IMR-90 (cell line): ENCODE data around the gene CLCN4. TPM values are rescaled to one million over a fixed set of nuclear protein-coding genes. Genes with fewer than 3 reads are reported as not detected.

ENCODE experiments used
- ATAC-seq: fragments of 200-7000 bp; cut with Tn5 transposase; 2 replicates; pipeline ENCODE4 v1.9.1; 2020; ENCODE audit warnings: low read depth, mild to moderate bottlenecking, moderate library complexity
- BruUV-seq: library from RNA; stranded (reverse); fragments of 400-500 nt; replicated peaks from 2 replicates; lab custom pipeline; 2021; lab: Mats Ljungman, UMichigan
- CTCF ChIA-PET: fragments of 300-600 bp; formaldehyde crosslinking; extraction: SDS; loops from one replicate; lab custom pipeline; 2021; ENCODE audit warnings: antibody characterized with exemption; lab: Yijun Ruan, JAX
- POLR2A ChIA-PET: fragments of 300-600 bp; sonication (Branson Sonifier 250); formaldehyde crosslinking; loops from one replicate; lab custom pipeline; 2022; ENCODE audit warnings: antibody characterized with exemption; ENCODE audit not compliant: unreplicated experiment; lab: Charles Lee
- DNase-seq: peaks from one replicate; pipeline ENCODE4 v3.0.0; 2013
- H2AFZ ChIP-seq: replicated peaks from 2 replicates; pipeline ENCODE3; 2013; ENCODE audit warnings: low read length, mild to moderate bottlenecking; ENCODE audit not compliant: poor library complexity
- H2AK5ac ChIP-seq: 2 replicates; pipeline ENCODE4 v1.6.1; 2013; ENCODE audit warnings: low read depth, low read length, inconsistent platforms
- H2AK9ac ChIP-seq: replicated peaks from 2 replicates; pipeline ENCODE3; 2013; ENCODE audit warnings: mild to moderate bottlenecking, low read depth, low read length, moderate library complexity; ENCODE audit not compliant: poor library complexity
- H2BK120ac ChIP-seq: 2 replicates; pipeline ENCODE4 v1.6.1; 2013; ENCODE audit warnings: low read depth, low read length, inconsistent platforms
- H2BK15ac ChIP-seq: 3 replicates; pipeline ENCODE4 v1.6.1; 2013; ENCODE audit warnings: low read depth, low read length, inconsistent platforms
- H2BK20ac ChIP-seq: 2 replicates; pipeline ENCODE4 v1.6.1; 2013; ENCODE audit warnings: low read depth, mild to moderate bottlenecking, inconsistent platforms, low read length, moderate library complexity
- H2BK5ac ChIP-seq: 2 replicates; pipeline ENCODE4 v1.6.1; 2013; ENCODE audit warnings: mild to moderate bottlenecking, low read depth, low read length, inconsistent platforms; ENCODE audit not compliant: poor library complexity, severe bottlenecking
- H3K14ac ChIP-seq: replicated peaks from 2 replicates; pipeline ENCODE4 v1.6.1; 2013; ENCODE audit warnings: low read depth, low read length, inconsistent platforms
- H3K18ac ChIP-seq: 2 replicates; pipeline ENCODE4 v1.6.1; 2013; ENCODE audit warnings: low read depth, low read length, control low read depth
- H3K23ac ChIP-seq: 2 replicates; pipeline ENCODE4 v1.6.1; 2013; ENCODE audit warnings: low read depth, low read length, inconsistent platforms
- H3K27ac ChIP-seq: 2 replicates; pipeline ENCODE4 v1.5.1; 2013; ENCODE audit warnings: mild to moderate bottlenecking, control low read depth, low read length; ENCODE audit not compliant: insufficient read depth
- H3K27me3 ChIP-seq: 2 replicates; pipeline ENCODE4 v1.6.1; 2013; ENCODE audit warnings: low read length; ENCODE audit not compliant: control insufficient read depth, insufficient read depth
- H3K36me3 ChIP-seq: 2 replicates; pipeline ENCODE4 v1.6.1; 2013; ENCODE audit warnings: low read length, mixed read lengths; ENCODE audit not compliant: control insufficient read depth, insufficient read depth
- H3K4ac ChIP-seq: 2 replicates; pipeline ENCODE4 v1.6.1; 2013; ENCODE audit warnings: low read depth, low read length, inconsistent platforms
- H3K4me1 ChIP-seq: 2 replicates; pipeline ENCODE4 v1.6.1; 2013; ENCODE audit warnings: low read length, mixed read lengths; ENCODE audit not compliant: control insufficient read depth, insufficient read depth
- H3K4me2 ChIP-seq: 2 replicates; pipeline ENCODE4 v1.6.1; 2013; ENCODE audit warnings: low read depth, mild to moderate bottlenecking, control low read depth, low read length, moderate library complexity
- H3K4me3 ChIP-seq: 2 replicates; pipeline ENCODE4 v1.5.1; 2013; ENCODE audit warnings: low read depth, mild to moderate bottlenecking, control low read depth, low read length, moderate library complexity; ENCODE audit not compliant: insufficient read depth
- H3K56ac ChIP-seq: 2 replicates; pipeline ENCODE4 v1.6.1; 2013; ENCODE audit warnings: low read length, inconsistent platforms; ENCODE audit not compliant: insufficient read depth; ENCODE audit errors: extremely low read depth
- H3K79me1 ChIP-seq, 2 experiments: 2 replicates each; pipeline ENCODE4 v1.6.1; 2013; ENCODE audit warnings: low read length in 2 of 2, inconsistent platforms in 1 of 2, low read depth in 1 of 2
- H3K9ac ChIP-seq: 2 replicates; pipeline ENCODE4 v1.6.1; 2013; ENCODE audit warnings: low read depth, low read length, control low read depth
- H3K9me1 ChIP-seq: 2 replicates; pipeline ENCODE4 v1.6.1; 2013; ENCODE audit warnings: low read length, inconsistent platforms; ENCODE audit not compliant: insufficient read depth
- H3K9me3 ChIP-seq: 2 replicates; pipeline ENCODE4 v1.6.1; 2013; ENCODE audit warnings: low read length; ENCODE audit not compliant: control insufficient read depth, insufficient read depth
- H4K20me1 ChIP-seq: 2 replicates; pipeline ENCODE4 v1.6.1; 2013; ENCODE audit warnings: low read length, inconsistent platforms; ENCODE audit not compliant: insufficient read depth
- H4K5ac ChIP-seq: 2 replicates; pipeline ENCODE4 v1.6.1; 2013; ENCODE audit warnings: mild to moderate bottlenecking, low read depth, low read length, control low read depth
- H4K8ac ChIP-seq, 2 experiments: 2 replicates each; pipeline ENCODE4 v1.6.1; 2013; ENCODE audit warnings: low read depth in 2 of 2, low read length in 2 of 2, control low read depth in 1 of 2, inconsistent platforms in 1 of 2
- H4K91ac ChIP-seq: 2 replicates; pipeline ENCODE4 v1.6.1; 2013; ENCODE audit warnings: low read depth, low read length, inconsistent platforms; ENCODE audit not compliant: insufficient read depth
- RAD21 ChIP-seq: IDR thresholded peaks from 2 replicates; pipeline ENCODE4 v1.6.1; 2012; ENCODE audit warnings: low read length, improper control_type of control experiment
- WGBS, 2 experiments: methylation state at CpG; one replicate each; pipeline versions ENCODE4 v1.1.5 to v1.1.7; 2013; ENCODE audit warnings: missing lambda C conversion rate in 2 of 2; ENCODE audit not compliant: insufficient read length in 1 of 2; ENCODE audit errors: extremely low coverage in 2 of 2; 5-methylcytosine and 5-hydroxymethylcytosine counted together
- dilution Hi-C: fragments of 300-500 bp; cut with HindIII; formaldehyde crosslinking; loops from one replicate; pipeline ENCODE4 v1.14.3; 2018; ENCODE audit warnings: low sequenced_read_pairs; ENCODE audit not compliant: unreplicated experiment
- in situ Hi-C: fragments of 300-500 bp; cut with MboI; formaldehyde crosslinking; loops from 3 replicates; pipeline ENCODE4 v1.14.3; 2019; ENCODE audit warnings: low sequenced_read_pairs, inconsistent platforms, mixed read lengths
- intact Hi-C: fragments of 100-400 bp; cut with micrococcal nuclease; formaldehyde crosslinking; loops from 2 replicates; pipeline ENCODE4 v1.10.0; 2022
- polyA plus RNA-seq, 3 experiments: library from polyadenylated mRNA; depleted of rRNA; stranded (reverse); fragments of >200 nt; gene quantifications; 2 replicates each; pipeline ENCODE4 v1.2.3, GENCODE V29; 2012; ENCODE audit warnings: low replicate concordance in 1 of 3
- total RNA-seq: library from RNA; depleted of rRNA; stranded (reverse); fragments of >200 nt; gene quantifications from 2 replicates; pipeline ENCODE4 v1.2.3, GENCODE V29; 2012

CLCN4 gene
- total and polyA plus RNA-seq, 2 of the 4 experiments (the other 2 are of a cell fraction), result 2.2 to 4.5 TPM

GRCh38 chrX:10176121-10177003 is 19.6 kb downstream of the CLCN4 start:
- intact Hi-C loops, result no loop called here
- no peak overlapping the region for H3K4me3 ChIP-seq
- H3K79me1 ChIP-seq, result 0 out of 4 replicates have a peak, but pooled peaks cover 0 to 5% of the 10 kb centered on the region in 2 experiments
- no peak overlapping the region for H2BK5ac ChIP-seq
- H2BK15ac ChIP-seq, result no peak overlapping the region; the same call in 2 of the 3 replicates
- POLR2A ChIA-PET, result no interaction called here
- WGBS, 2 experiments, result 80% methylated on average over 4 of the region's 16 CpGs; no CpG with 5 or more reads in 1 of the 2 experiments
- dilution Hi-C loops, result loop anchor here (25.0 kb wide), 1 partner anchor 961 kb away; no protein-coding TSS in a partner anchor
- TF ChIP-seq RAD21, result no peak
- CTCF ChIA-PET, result interaction anchor here (0.9 to 1.6 kb wide), 2 partner anchors 14 to 56 kb away, joined by 3 to 9 read pairs; no protein-coding TSS in a partner anchor
- BruUV-seq, result no TSS peak
- no peak overlapping the region for H3K18ac ChIP-seq
- H3K56ac ChIP-seq, result no peak overlapping the region
- H3K27me3 ChIP-seq, result no peaks in the 10 kb centered on the region
- H4K20me1 ChIP-seq, result peaks cover 5% of the 10 kb centered on the region; the same call in 1 of the 2 replicates
- H3K27ac ChIP-seq, result no peak overlapping the region
- in situ Hi-C loops, result loop anchor here (25.0 kb wide), 1 partner anchor 1586 kb away; the partner anchor contains the start of gene MSL3
- no peak overlapping the region for H3K9ac ChIP-seq
- no peak overlapping the region for H3K14ac ChIP-seq
- DNase-seq (no peak), ATAC-seq (no peak)
- H4K8ac ChIP-seq, result no peak overlapping the region; a peak in 1 of 4 replicates
- H3K4me2 ChIP-seq, result no peak overlapping the region
- no peak overlapping the region for H2AK5ac ChIP-seq
- peaks cover 17% of the 10 kb centered on the region for H3K4me1 ChIP-seq
- H2BK120ac ChIP-seq, result no peak overlapping the region
- peaks cover 2% of the 10 kb centered on the region; the same call in 1 of the 2 replicates for H3K9me1 ChIP-seq
- no peak overlapping the region for H2AFZ ChIP-seq
- H4K91ac ChIP-seq, result no peak overlapping the region; the same call in 1 of the 2 replicates
- H2BK20ac ChIP-seq, result peak overlapping the region; percentile 0; the same call in 1 of the 2 replicates
- no peaks in the 10 kb centered on the region for H3K9me3 ChIP-seq
- no peak overlapping the region for H2AK9ac ChIP-seq
- H4K5ac ChIP-seq, result no peak overlapping the region
- no peak overlapping the region for H3K23ac ChIP-seq
- peak overlapping the region; percentile 10; the same call in 1 of the 2 replicates for H3K4ac ChIP-seq
- no peaks in the 10 kb centered on the region for H3K36me3 ChIP-seq
